NCI-H1417 treated with DMSO at 0.1 percent for 48 hours (cell line): ENCODE measurements around the gene SNX9.
"Not testable (repeated sequence)": the region's sequence is repeated elsewhere in the genome, so short reads cannot be mapped to it uniquely, and the experiment has no call there.

Source experiments
- DNase-seq: peaks from one replicate; lab custom pipeline; 2025; lab: John Stamatoyannopoulos, UW

The SNX9 gene

GRCh38 chr6:157823001-157823527 is at the start of gene SNX9:
TSS of gene SNX9 (plus strand) at chr6:157823246. CDS start at chr6:157823435, 189 bp downstream.
- DNase-seq: no peak

- DNase-seq: no peak
Measured at GRCh38 chr6:157773248-157773773, 49.7 kb upstream of the SNX9 start.

- no peak for DNase-seq
Measured at GRCh38 chr6:157774153-157775135, 48.6 kb upstream of the SNX9 start.

GRCh38 chr6:157775376-157775775 is 47.7 kb upstream of the SNX9 start:
- no peak for DNase-seq

GRCh38 chr6:157777344-157777743 is 45.7 kb upstream of the SNX9 start:
- DNase-seq: no peak

- DNase-seq: no peak
Measured at GRCh38 chr6:157778719-157779118, 44.3 kb upstream of the SNX9 start.

GRCh38 chr6:157779705-157780604 is 43.1 kb upstream of the SNX9 start:
- DNase-seq: no peak

GRCh38 chr6:157785636-157786035 is 37.4 kb upstream of the SNX9 start:
- no peak for DNase-seq

GRCh38 chr6:157786221-157786620 is 36.8 kb upstream of the SNX9 start:
- no peak for DNase-seq

GRCh38 chr6:157787080-157787479 is 36.0 kb upstream of the SNX9 start:
- no peak for DNase-seq

- DNase-seq: no peak
Measured at GRCh38 chr6:157788180-157788579, 34.9 kb upstream of the SNX9 start.

- DNase-seq: no peak
Measured at GRCh38 chr6:157789297-157789696, 33.7 kb upstream of the SNX9 start.

- no peak for DNase-seq
Measured at GRCh38 chr6:157789861-157790260, 33.2 kb upstream of the SNX9 start.

GRCh38 chr6:157790548-157791160 is 32.4 kb upstream of the SNX9 start:
- no peak for DNase-seq

GRCh38 chr6:157791450-157791849 is 31.6 kb upstream of the SNX9 start:
- no peak for DNase-seq

GRCh38 chr6:157792671-157793070 is 30.4 kb upstream of the SNX9 start:
- DNase-seq: no peak

GRCh38 chr6:157794012-157794411 is 29.0 kb upstream of the SNX9 start:
- DNase-seq: not testable (repeated sequence)

- DNase-seq: no peak
Measured at GRCh38 chr6:157795841-157796240, 27.2 kb upstream of the SNX9 start.

GRCh38 chr6:157798851-157799250 is 24.2 kb upstream of the SNX9 start:
- DNase-seq: no peak

- not testable (repeated sequence) for DNase-seq
Measured at GRCh38 chr6:157799561-157799960, 23.5 kb upstream of the SNX9 start.

- DNase-seq: no peak
Measured at GRCh38 chr6:157800420-157801237, 22.4 kb upstream of the SNX9 start.
